Colon (tissue), 2 donors: ENCODE results near the gene ST14.

Experiments
- FAIRE-seq: peaks from 2 replicates; lab custom pipeline; 2012; peaks lifted over from hg19 to GRCh38; lab: Jason Lieb, UNC
- donor health status: control.
- donor health status: control.

The ST14 gene

GRCh38 chr11:130189492-130190210 lies 30.1 kb downstream of the ST14 start:
- no peak for FAIRE-seq

GRCh38 chr11:130190371-130190881 lies 30.8 kb downstream of the ST14 start:
- FAIRE-seq = no peak

GRCh38 chr11:130191896-130192295 lies 32.3 kb downstream of the ST14 start:
- FAIRE-seq = no peak

GRCh38 chr11:130192845-130193267 lies 33.3 kb downstream of the ST14 start:
- no peak for FAIRE-seq

- FAIRE-seq = peak; percentile 92
Measured at GRCh38 chr11:130193551-130193950, 34.0 kb downstream of the ST14 start.

- FAIRE-seq = no peak
Measured at GRCh38 chr11:130194241-130195023, 34.9 kb downstream of the ST14 start.

- FAIRE-seq = no peak
Measured at GRCh38 chr11:130197386-130198035, 37.9 kb downstream of the ST14 start.

GRCh38 chr11:130198292-130198691 lies 38.7 kb downstream of the ST14 start:
- FAIRE-seq = no peak

GRCh38 chr11:130198964-130199363 lies 39.4 kb downstream of the ST14 start:
- no peak for FAIRE-seq

GRCh38 chr11:130199792-130200191 lies 40.2 kb downstream of the ST14 start:
- no peak for FAIRE-seq

GRCh38 chr11:130201026-130201425 lies 41.4 kb downstream of the ST14 start:
- no peak for FAIRE-seq

GRCh38 chr11:130202009-130202817 lies 42.6 kb downstream of the ST14 start:
- FAIRE-seq = no peak

GRCh38 chr11:130202818-130203689 lies 43.5 kb downstream of the ST14 start:
- FAIRE-seq = no peak

GRCh38 chr11:130203766-130204702 lies 44.5 kb downstream of the ST14 start:
- no peak for FAIRE-seq

GRCh38 chr11:130204703-130205095 lies 45.1 kb downstream of the ST14 start:
- FAIRE-seq = no peak

- no peak for FAIRE-seq
Measured at GRCh38 chr11:130206141-130206540, 46.6 kb downstream of the ST14 start.

GRCh38 chr11:130208241-130209127 lies 48.9 kb downstream of the ST14 start:
- no peak for FAIRE-seq

GRCh38 chr11:130209128-130209932 lies 49.7 kb downstream of the ST14 start:
- no peak for FAIRE-seq
